ENCODE results near the gene PPM1K. TPM values are rescaled to one million over a fixed set of nuclear protein-coding genes. Genes with fewer than 3 reads are reported as not detected.

PPM1K gene
- polyA plus RNA-seq (2013): 18.2 TPM

DNA sequence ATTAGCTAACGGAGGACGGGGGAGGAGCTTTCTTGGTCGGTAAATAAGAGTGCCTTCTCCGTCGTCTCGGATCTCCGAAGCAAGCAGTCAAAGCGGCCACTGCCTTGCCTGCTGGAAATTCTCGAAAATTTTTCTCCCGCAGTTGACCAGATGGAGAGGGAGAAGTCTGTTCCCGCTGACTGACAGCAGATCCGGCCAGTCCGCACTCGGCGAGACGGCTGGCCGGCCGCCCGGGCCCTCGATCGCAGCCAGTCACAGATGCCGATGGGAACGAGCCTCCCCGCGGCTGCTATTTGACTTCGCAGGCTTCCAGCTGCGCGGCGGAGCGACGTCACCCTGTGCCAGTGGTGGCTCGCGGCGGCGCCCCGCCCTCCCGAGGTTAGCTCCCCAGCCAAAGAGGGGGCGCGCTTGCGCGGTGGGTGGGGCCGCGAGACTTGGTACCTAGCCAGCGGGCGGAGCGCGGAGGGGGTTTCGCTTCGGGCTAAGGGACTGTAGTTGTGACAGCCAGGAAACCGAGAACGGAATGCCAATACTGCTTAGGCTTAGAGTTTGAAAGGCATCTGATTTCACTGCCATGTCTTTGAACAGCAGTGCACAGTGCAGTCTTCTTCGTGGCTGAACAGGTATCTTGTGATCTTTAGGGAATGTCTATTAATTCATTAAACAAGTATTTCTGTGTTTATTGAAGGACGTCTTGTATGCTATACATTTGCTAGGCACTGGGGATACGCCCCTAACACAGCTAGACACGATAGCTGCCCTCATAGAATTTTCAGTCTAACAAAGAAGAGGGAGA, at the start of gene PPM1K:
TSS of gene PPM1K (minus strand) at position 123 of the 796 bp plus-strand sequence. CDS start 5,978 bp downstream, outside the sequence.
- Histone ChIP-seq H3K9me3 (ENCODE audit: control extremely low read depth in 1 of 5, control insufficient read depth in 4 of 5, insufficient read depth in 2 of 5, low read depth in 1 of 5, low read length in 4 of 5) (peaks cover 0 to 5% (median 0%) of the 10 kb centered on the region in 5 experiments), H3K36me3 (ENCODE audit: control insufficient read depth in 4 of 4, insufficient read depth in 4 of 4, low read length in 3 of 4) (peaks cover 0 to 4% (median 0%) of the 10 kb centered on the region in 4 experiments), H3K27ac (ENCODE audit: insufficient read depth in 1 of 2, low read depth in 1 of 2, low read length in 2 of 2, poor library complexity in 1 of 2, severe bottlenecking in 2 of 2) (peak within 1 kb of the TSS; percentile 85 to 94), H3K27me3 (replicated peaks in 2 of 5; ENCODE audit: control insufficient read depth in 4 of 5, insufficient read depth in 5 of 5, low read length in 4 of 5) (no peaks in the 10 kb centered on the region), H3K4me3 (ENCODE audit: control insufficient read depth in 1 of 7, extremely low read depth in 1 of 7, insufficient read depth in 4 of 7, low read depth in 2 of 7, low read length in 6 of 7) (peak within 1 kb of the TSS; percentile 70 to 96 (median 89)), H3K4me1 (ENCODE audit: control extremely low read depth in 1 of 4, control insufficient read depth in 4 of 4, insufficient read depth in 4 of 4, low read length in 3 of 4) (peaks cover 6 to 38% (median 23%) of the 10 kb centered on the region in 4 experiments)
- POLR2A ChIA-PET: interaction anchor here (1.2 to 1.3 kb wide), 2 partner anchors 85 to 172 kb away, joined by 3 to 5 read pairs; partner anchors contain the start of gene HERC5
- under 1% methylated on average over 52 of the region's 55 CpGs for WGBS (ENCODE audit: insufficient coverage)
- CTCF ChIA-PET: interaction anchor here (1.0 to 2.0 kb wide), 5 partner anchors 11 to 238 kb away, joined by 3 to 9 read pairs (median 3); no protein-coding TSS in a partner anchor
- peak; percentile 98 to 99 (median 99) for DNase-seq

- Histone ChIP-seq H3K36me3 (ENCODE audit: control insufficient read depth in 4 of 4, insufficient read depth in 4 of 4, low read length in 3 of 4) (no peaks in the 10 kb centered on the region), H3K4me3 (ENCODE audit: control insufficient read depth in 1 of 7, extremely low read depth in 1 of 7, insufficient read depth in 4 of 7, low read depth in 2 of 7, low read length in 6 of 7) (no peak overlapping the region), H3K9me3 (ENCODE audit: control extremely low read depth in 1 of 5, control insufficient read depth in 4 of 5, insufficient read depth in 2 of 5, low read depth in 1 of 5, low read length in 4 of 5) (peaks cover 0 to 2% (median 0%) of the 10 kb centered on the region in 5 experiments), H3K27me3 (replicated peaks in 2 of 5; ENCODE audit: control insufficient read depth in 4 of 5, insufficient read depth in 5 of 5, low read length in 4 of 5) (no peaks in the 10 kb centered on the region), H3K27ac (ENCODE audit: insufficient read depth in 1 of 2, low read depth in 1 of 2, low read length in 2 of 2, poor library complexity in 1 of 2, severe bottlenecking in 2 of 2) (no peak overlapping the region), H3K4me1 (ENCODE audit: control extremely low read depth in 1 of 4, control insufficient read depth in 4 of 4, insufficient read depth in 4 of 4, low read length in 3 of 4) (no peaks in the 10 kb centered on the region)
- WGBS (ENCODE audit: insufficient coverage): no CpG with 5 or more reads among the region's 1 CpG
- no peak for DNase-seq
- ChIA-PET CTCF (no interaction called here), POLR2A (no interaction called here)
Measured at GRCh38 chr4:88333741-88334405, 49.5 kb upstream of the PPM1K start.

DNA sequence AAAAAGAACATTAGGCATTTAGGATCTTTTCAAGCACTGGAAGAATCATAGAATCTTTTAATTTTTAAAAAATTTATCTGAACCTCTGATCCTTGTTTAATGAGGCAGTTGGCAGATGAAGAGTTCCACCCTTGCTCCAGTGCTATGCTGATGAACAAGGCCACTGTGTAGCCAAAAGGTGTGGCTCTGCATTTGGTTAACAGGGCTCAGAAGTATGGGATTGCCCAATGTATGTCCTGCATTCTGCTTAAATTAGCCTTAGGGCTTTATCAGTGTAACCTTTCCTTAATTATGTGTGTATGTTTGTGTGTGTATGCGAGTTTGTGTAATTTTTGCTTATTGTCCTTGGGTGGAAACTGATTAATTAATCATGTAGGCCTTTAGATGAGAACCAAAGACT, 43.3 kb upstream of the PPM1K start:
- ChIA-PET CTCF (no interaction called here), POLR2A (no interaction called here)
- no CpG with 5 or more reads among the region's 1 CpG for WGBS (ENCODE audit: insufficient coverage)
- Histone ChIP-seq H3K4me3 (ENCODE audit: control insufficient read depth in 1 of 7, extremely low read depth in 1 of 7, insufficient read depth in 4 of 7, low read depth in 2 of 7, low read length in 6 of 7) (no peak overlapping the region), H3K9me3 (ENCODE audit: control extremely low read depth in 1 of 5, control insufficient read depth in 4 of 5, insufficient read depth in 2 of 5, low read depth in 1 of 5, low read length in 4 of 5) (peaks cover 0 to 2% (median 0%) of the 10 kb centered on the region in 5 experiments), H3K4me1 (ENCODE audit: control extremely low read depth in 1 of 4, control insufficient read depth in 4 of 4, insufficient read depth in 4 of 4, low read length in 3 of 4) (no peaks in the 10 kb centered on the region), H3K27ac (ENCODE audit: insufficient read depth in 1 of 2, low read depth in 1 of 2, low read length in 2 of 2, poor library complexity in 1 of 2, severe bottlenecking in 2 of 2) (no peak overlapping the region), H3K36me3 (ENCODE audit: control insufficient read depth in 4 of 4, insufficient read depth in 4 of 4, low read length in 3 of 4) (no peaks in the 10 kb centered on the region), H3K27me3 (replicated peaks in 2 of 5; ENCODE audit: control insufficient read depth in 4 of 5, insufficient read depth in 5 of 5, low read length in 4 of 5) (no peaks in the 10 kb centered on the region)
- DNase-seq: no peak

- peak overlapping the region in 1 of 2 experiments; percentile 74 for H3K27ac ChIP-seq (ENCODE audit: insufficient read depth in 1 of 2, low read depth in 1 of 2, low read length in 2 of 2, poor library complexity in 1 of 2, severe bottlenecking in 2 of 2)
Measured at GRCh38 chr4:88320780-88321373, 36.5 kb upstream of the PPM1K start.

DNA sequence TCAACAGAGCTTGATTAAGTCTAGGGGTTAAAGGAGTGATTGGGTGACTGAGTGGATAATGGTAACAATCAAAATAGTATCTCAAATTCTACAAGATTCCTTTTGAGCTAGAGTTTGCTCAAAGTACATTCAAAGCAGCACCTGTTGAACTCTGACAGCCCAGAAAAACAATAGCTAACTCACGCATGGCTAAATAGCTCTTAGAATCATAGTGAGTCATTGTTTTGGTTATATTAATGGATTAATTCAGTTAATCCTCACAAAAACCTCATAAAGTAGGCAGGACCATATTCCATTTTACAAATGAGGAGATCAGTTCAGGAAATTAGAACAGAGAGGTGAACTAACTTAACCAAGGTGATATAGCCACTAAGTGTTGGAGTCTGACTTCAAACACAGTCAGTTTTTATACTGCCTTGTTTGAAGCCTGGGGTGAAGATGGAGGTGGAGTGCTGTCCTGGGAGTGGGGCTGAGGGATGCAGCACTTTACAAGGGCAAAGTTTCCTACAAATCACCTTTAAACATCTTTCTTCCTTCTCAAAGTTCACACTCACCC, 35.9 kb upstream of the PPM1K start:
- ChIA-PET CTCF (interaction anchor here (1.1 to 1.8 kb wide), 2 partner anchors 9 to 23 kb away, joined by 3 to 4 read pairs; no protein-coding TSS in a partner anchor), POLR2A (interaction anchor here (0.6 kb wide), 1 partner anchor 32 kb away, joined by 5 read pairs; no protein-coding TSS in a partner anchor)
- H3K4me3 ChIP-seq (ENCODE audit: control insufficient read depth in 1 of 7, extremely low read depth in 1 of 7, insufficient read depth in 4 of 7, low read depth in 2 of 7, low read length in 6 of 7): peak overlapping the region in 3 of 7 experiments; percentile 32 to 48 (median 40)
- H3K27ac ChIP-seq (ENCODE audit: insufficient read depth in 1 of 2, low read depth in 1 of 2, low read length in 2 of 2, poor library complexity in 1 of 2, severe bottlenecking in 2 of 2): peak overlapping the region in 1 of 2 experiments; percentile 74
- no CpG with 5 or more reads among the region's 1 CpG for whole genome bisulfite sequencing (ENCODE audit: insufficient coverage)
- peak in 1 of 3 donors; percentile 17 for DNase-seq
- no peaks in the 10 kb centered on the region for H3K36me3 ChIP-seq (ENCODE audit: control insufficient read depth in 4 of 4, insufficient read depth in 4 of 4, low read length in 3 of 4)
- H3K9me3 ChIP-seq (ENCODE audit: control extremely low read depth in 1 of 5, control insufficient read depth in 4 of 5, insufficient read depth in 2 of 5, low read depth in 1 of 5, low read length in 4 of 5): no peaks in the 10 kb centered on the region
- peaks cover 0 to 10% (median 7%) of the 10 kb centered on the region in 4 experiments for H3K4me1 ChIP-seq (ENCODE audit: control extremely low read depth in 1 of 4, control insufficient read depth in 4 of 4, insufficient read depth in 4 of 4, low read length in 3 of 4)
- no peaks in the 10 kb centered on the region for H3K27me3 ChIP-seq (replicated peaks in 2 of 5; ENCODE audit: control insufficient read depth in 4 of 5, insufficient read depth in 5 of 5, low read length in 4 of 5)

More at GRCh38 chr4:88320780-88321373, 36.5 kb upstream of the PPM1K start:
- 7% methylated on average over 2 of the region's 5 CpGs for WGBS (ENCODE audit: insufficient coverage)
- Histone ChIP-seq H3K27me3 (replicated peaks in 2 of 5; ENCODE audit: control insufficient read depth in 4 of 5, insufficient read depth in 5 of 5, low read length in 4 of 5) (no peaks in the 10 kb centered on the region), H3K4me3 (ENCODE audit: control insufficient read depth in 1 of 7, extremely low read depth in 1 of 7, insufficient read depth in 4 of 7, low read depth in 2 of 7, low read length in 6 of 7) (peak overlapping the region in 4 of 7 experiments; percentile 24 to 48 (median 36)), H3K36me3 (ENCODE audit: control insufficient read depth in 4 of 4, insufficient read depth in 4 of 4, low read length in 3 of 4) (no peaks in the 10 kb centered on the region), H3K4me1 (ENCODE audit: control extremely low read depth in 1 of 4, control insufficient read depth in 4 of 4, insufficient read depth in 4 of 4, low read length in 3 of 4) (peaks cover 0 to 10% (median 7%) of the 10 kb centered on the region in 4 experiments), H3K9me3 (ENCODE audit: control extremely low read depth in 1 of 5, control insufficient read depth in 4 of 5, insufficient read depth in 2 of 5, low read depth in 1 of 5, low read length in 4 of 5) (no peaks in the 10 kb centered on the region)
- CTCF ChIA-PET: interaction anchor here (1.1 to 1.8 kb wide), 2 partner anchors 10 to 24 kb away, joined by 3 to 4 read pairs; no protein-coding TSS in a partner anchor
- DNase-seq: peak; percentile 7 to 59 (median 42)
- POLR2A ChIA-PET: interaction anchor here (0.6 kb wide), 2 partner anchors 31 to 136 kb away, joined by 3 to 5 read pairs; no protein-coding TSS in a partner anchor

- Histone ChIP-seq H3K36me3 (ENCODE audit: control insufficient read depth in 4 of 4, insufficient read depth in 4 of 4, low read length in 3 of 4) (no peaks in the 10 kb centered on the region), H3K4me3 (ENCODE audit: control insufficient read depth in 1 of 7, extremely low read depth in 1 of 7, insufficient read depth in 4 of 7, low read depth in 2 of 7, low read length in 6 of 7) (no peak overlapping the region), H3K27me3 (replicated peaks in 2 of 5; ENCODE audit: control insufficient read depth in 4 of 5, insufficient read depth in 5 of 5, low read length in 4 of 5) (no peaks in the 10 kb centered on the region), H3K9me3 (ENCODE audit: control extremely low read depth in 1 of 5, control insufficient read depth in 4 of 5, insufficient read depth in 2 of 5, low read depth in 1 of 5, low read length in 4 of 5) (peaks cover 0 to 1% (median 0%) of the 10 kb centered on the region in 5 experiments), H3K27ac (ENCODE audit: insufficient read depth in 1 of 2, low read depth in 1 of 2, low read length in 2 of 2, poor library complexity in 1 of 2, severe bottlenecking in 2 of 2) (no peak overlapping the region), H3K4me1 (ENCODE audit: control extremely low read depth in 1 of 4, control insufficient read depth in 4 of 4, insufficient read depth in 4 of 4, low read length in 3 of 4) (peaks cover 0 to 10% (median 7%) of the 10 kb centered on the region in 4 experiments)
- ChIA-PET POLR2A (no interaction called here), CTCF (no interaction called here)
- 100% methylated on average over 1 of the region's 3 CpGs for WGBS (ENCODE audit: insufficient coverage)
- DNase-seq: no peak
Measured at GRCh38 chr4:88318751-88319350, 34.5 kb upstream of the PPM1K start.
